SU-DHL-6 (cell line): ENCODE results near the gene LDLRAD2.

ENCODE experiments used
- EZH2phosphoT487 ChIP-seq: fragments of 200-600 bp; sonication (generic), shearing (Covaris generic); conservative IDR thresholded peaks from 2 replicates; pipeline ENCODE4 v1.6.1; 2018; ENCODE audit warnings: mild to moderate bottlenecking, antibody characterized with exemption, low read length, moderate library complexity, mixed read lengths
- TF ChIP-seq, protein P1 (sequence below): fragments of 200-600 bp; sonication (generic); IDR thresholded peaks from one replicate; pipeline ENCODE4 v1.5.1; 2017; ENCODE audit warnings: antibody characterized with exemption, mild to moderate bottlenecking, low read length, moderate library complexity; ENCODE audit not compliant: insufficient read depth, poor library complexity, severe bottlenecking

DNA sequence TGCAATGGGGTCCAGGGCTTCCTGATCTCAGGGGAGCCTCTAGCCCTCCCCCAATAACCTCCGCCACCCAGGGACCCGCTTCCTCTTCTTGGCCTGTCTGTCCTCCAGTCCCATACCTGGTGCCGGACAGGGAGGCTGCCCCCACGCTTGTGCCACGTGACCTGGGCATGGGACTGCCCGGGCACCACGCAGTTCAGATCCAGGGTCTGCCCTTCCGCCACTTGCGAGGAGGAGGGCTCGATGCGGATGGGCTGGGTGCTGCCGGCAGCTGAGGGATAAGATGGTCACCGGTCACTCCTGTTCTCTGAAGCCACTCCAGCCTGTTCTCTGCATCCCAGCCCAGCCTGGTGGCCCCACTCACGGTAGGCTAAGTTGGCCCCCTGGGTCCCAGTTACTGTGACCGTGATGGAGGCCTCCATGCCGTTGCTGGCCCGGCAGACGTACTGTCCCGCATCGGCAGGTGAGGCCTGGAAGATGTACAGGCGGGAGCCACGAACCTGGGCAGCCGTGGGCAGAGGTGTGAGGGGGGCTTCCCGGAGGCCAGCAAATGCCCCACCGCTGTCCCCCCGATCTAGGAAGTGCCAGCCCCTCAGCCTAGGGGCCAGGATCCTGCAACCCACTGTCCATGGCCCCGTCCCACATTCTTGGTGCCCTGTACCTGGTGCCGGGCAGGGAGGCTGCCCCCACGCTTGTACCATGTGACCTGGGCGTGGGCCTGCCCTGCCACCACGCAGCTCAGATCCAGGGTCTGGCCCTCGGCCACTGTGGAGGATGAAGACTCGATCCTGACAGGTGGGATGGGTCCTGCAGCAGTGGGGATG, 39.6 kb downstream of the LDLRAD2 start:
- TF ChIP-seq, protein P1, sequence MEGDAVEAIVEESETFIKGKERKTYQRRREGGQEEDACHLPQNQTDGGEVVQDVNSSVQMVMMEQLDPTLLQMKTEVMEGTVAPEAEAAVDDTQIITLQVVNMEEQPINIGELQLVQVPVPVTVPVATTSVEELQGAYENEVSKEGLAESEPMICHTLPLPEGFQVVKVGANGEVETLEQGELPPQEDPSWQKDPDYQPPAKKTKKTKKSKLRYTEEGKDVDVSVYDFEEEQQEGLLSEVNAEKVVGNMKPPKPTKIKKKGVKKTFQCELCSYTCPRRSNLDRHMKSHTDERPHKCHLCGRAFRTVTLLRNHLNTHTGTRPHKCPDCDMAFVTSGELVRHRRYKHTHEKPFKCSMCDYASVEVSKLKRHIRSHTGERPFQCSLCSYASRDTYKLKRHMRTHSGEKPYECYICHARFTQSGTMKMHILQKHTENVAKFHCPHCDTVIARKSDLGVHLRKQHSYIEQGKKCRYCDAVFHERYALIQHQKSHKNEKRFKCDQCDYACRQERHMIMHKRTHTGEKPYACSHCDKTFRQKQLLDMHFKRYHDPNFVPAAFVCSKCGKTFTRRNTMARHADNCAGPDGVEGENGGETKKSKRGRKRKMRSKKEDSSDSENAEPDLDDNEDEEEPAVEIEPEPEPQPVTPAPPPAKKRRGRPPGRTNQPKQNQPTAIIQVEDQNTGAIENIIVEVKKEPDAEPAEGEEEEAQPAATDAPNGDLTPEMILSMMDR: no peak
- TF ChIP-seq EZH2phosphoT487: no peak
